A549 (cell line): ENCODE results near the gene PPM1L. TPM values are rescaled to one million over a fixed set of nuclear protein-coding genes. Genes with fewer than 3 reads are reported as not detected.

Experiments used
- ATAC-seq, 2 experiments: fragments of 200-7000 bp in 1 of 2; fragments of >200 bp in 1 of 2; cut with Nextera tagmentation in 1 of 2; cut with Tn5 transposase in 1 of 2; 3 replicates each; pipeline versions ENCODE4 v1.8.0 to v1.9.1; 2018 to 2020; ENCODE audit warnings: mild to moderate bottlenecking in 1 of 2, moderate library complexity in 1 of 2
- CTCF ChIA-PET: fragments of 300-600 bp; sonication (Branson Sonifier 250); formaldehyde crosslinking; extraction: SDS; loops from one replicate; lab custom pipeline; 2021; ENCODE audit warnings: antibody characterized with exemption, inconsistent platforms; lab: Yijun Ruan, JAX
- POLR2A ChIA-PET: fragments of 350-600 bp; formaldehyde crosslinking; extraction: SDS; loops from one replicate; lab custom pipeline; 2021; ENCODE audit warnings: antibody characterized with exemption, inconsistent platforms; lab: Yijun Ruan, JAX
- DNase-seq, 2 experiments: peaks; one replicate each; pipeline versions ENCODE4 v3.0.0 to v3.0.0-alpha.2; 2011 to 2016; ENCODE audit warnings: low read depth in 1 of 2, low spot score in 1 of 2
- FAIRE-seq: peaks from 2 replicates; lab custom pipeline; 2011; peaks lifted over from hg19 to GRCh38; lab: Jason Lieb, UNC
- H3K27ac ChIP-seq, 2 experiments: fragments of >200 bp; sonication (Bioruptor Twin); formaldehyde crosslinking; 3 replicates each; pipeline ENCODE4 v1.5.1; 2016 to 2017
- H3K4me1 ChIP-seq: fragments of >200 bp; sonication (Bioruptor Twin); formaldehyde crosslinking; 3 replicates; pipeline ENCODE4 v1.6.1; 2016
- H3K4me2 ChIP-seq: fragments of >200 bp; sonication (Bioruptor Twin); formaldehyde crosslinking; 3 replicates; pipeline ENCODE4 v1.6.1; 2016
- H3K4me3 ChIP-seq: fragments of >200 bp; sonication (Bioruptor Twin); formaldehyde crosslinking; 3 replicates; pipeline ENCODE4 v1.5.1; 2016
- H3K9me3 ChIP-seq: fragments of >200 bp; sonication (Bioruptor Twin); formaldehyde crosslinking; 3 replicates; pipeline ENCODE4 v1.6.1; 2016
- BCL3 ChIP-seq: fragments of >200 bp; sonication (Bioruptor Twin); formaldehyde crosslinking; IDR thresholded peaks from 3 replicates; pipeline ENCODE4 v1.6.1; 2016
- BHLHE40 ChIP-seq: IDR thresholded peaks from 2 replicates; pipeline ENCODE4 v1.6.1; 2012; ENCODE audit warnings: low read depth, low read length, inconsistent platforms
- CBX2 ChIP-seq: fragments of 200-600 bp; sonication (generic); IDR thresholded peaks from 2 replicates; pipeline ENCODE4 v1.6.1; 2016; ENCODE audit warnings: low read depth, mild to moderate bottlenecking, borderline replicate concordance
- EHMT2 ChIP-seq: fragments of 200-600 bp; sonication (generic); IDR thresholded peaks from 2 replicates; pipeline ENCODE4 v1.6.1; 2016; ENCODE audit warnings: antibody characterized with exemption, low read depth, mild to moderate bottlenecking, moderate library complexity
- EP300 ChIP-seq, 2 experiments: fragments of >200 bp; sonication (Bioruptor Twin); formaldehyde crosslinking; IDR thresholded peaks; 2 replicates in 1 of 2; 3 replicates in 1 of 2; pipeline ENCODE4 v1.6.1; 2016 to 2017
- FOXS1 ChIP-seq: fragments of 250-450 bp; sonication (Bioruptor Pico); IDR thresholded peaks from 2 replicates; pipeline ENCODE4 v1.5.0; 2020; ENCODE audit warnings: mild to moderate bottlenecking, moderate library complexity
- HDAC2 ChIP-seq: fragments of 200-600 bp; sonication (generic); IDR thresholded peaks from 2 replicates; pipeline ENCODE4 v1.6.1; 2016
- HMGXB4 ChIP-seq: fragments of 250-450 bp; sonication (Bioruptor Pico); IDR thresholded peaks from 2 replicates; pipeline ENCODE4 v1.5.0; 2021; ENCODE audit warnings: mild to moderate bottlenecking, moderate library complexity, borderline replicate concordance
- HOXA7 ChIP-seq: fragments of 250-450 bp; sonication (Bioruptor Pico); IDR thresholded peaks from 2 replicates; pipeline ENCODE4 v1.5.0; 2020; ENCODE audit warnings: mild to moderate bottlenecking, moderate library complexity
- JUNB ChIP-seq: fragments of >200 bp; sonication (Bioruptor Twin); formaldehyde crosslinking; IDR thresholded peaks from 2 replicates; pipeline ENCODE4 v1.6.1; 2016
- MAFK ChIP-seq: fragments of 450-650 bp; IDR thresholded peaks from 2 replicates; pipeline ENCODE4 v1.6.1; 2014; ENCODE audit not compliant: partially characterized antibody
- NFE2L2 ChIP-seq: fragments of 150-350 bp; conservative IDR thresholded peaks from 2 replicates; pipeline ENCODE4 v1.6.1; 2014; ENCODE audit warnings: low read length
- POLR2A ChIP-seq: IDR thresholded peaks from 2 replicates; pipeline ENCODE4 v1.6.1; 2012; ENCODE audit warnings: mild to moderate bottlenecking, low read length
- POLR2AphosphoS2 ChIP-seq: conservative IDR thresholded peaks from 2 replicates; pipeline ENCODE4 v1.6.1; 2012; ENCODE audit warnings: low read length, improper control_type of control experiment, inconsistent platforms
- SMC3 ChIP-seq: fragments of >200 bp; sonication (Bioruptor Twin); formaldehyde crosslinking; IDR thresholded peaks from 3 replicates; pipeline ENCODE4 v1.6.1; 2018; ENCODE audit warnings: inconsistent platforms
- TFCP2L1 ChIP-seq: fragments of 250-450 bp; sonication (Bioruptor Pico); IDR thresholded peaks from 2 replicates; pipeline ENCODE4 v1.5.0; 2021; ENCODE audit warnings: mild to moderate bottlenecking
- TP53 ChIP-seq: fragments of 250-450 bp; sonication (Bioruptor Pico); IDR thresholded peaks from 2 replicates; pipeline ENCODE4 v1.5.0; 2021; ENCODE audit warnings: mild to moderate bottlenecking, moderate library complexity
- ZFP36 ChIP-seq: fragments of 450-650 bp; IDR thresholded peaks from 2 replicates; pipeline ENCODE4 v1.6.1; 2014; ENCODE audit warnings: borderline replicate concordance; ENCODE audit not compliant: partially characterized antibody
- ZNF302 ChIP-seq: fragments of 250-450 bp; sonication (Bioruptor Pico); IDR thresholded peaks from 2 replicates; pipeline ENCODE4 v1.9.0; 2021; ENCODE audit warnings: inconsistent platforms, mild to moderate bottlenecking, moderate library complexity
- ZSCAN20 ChIP-seq: fragments of 250-450 bp; sonication (Bioruptor Pico); IDR thresholded peaks from 2 replicates; pipeline ENCODE4 v1.8.0; 2022; ENCODE audit warnings: mild to moderate bottlenecking, moderate library complexity
- WGBS: methylation state at CpG from one replicate; pipeline ENCODE4 v1.1.6; 2017; ENCODE audit errors: missing lambda C conversion rate; 5-methylcytosine and 5-hydroxymethylcytosine counted together
- polyA plus RNA-seq, 4 experiments: library from polyadenylated mRNA; depleted of rRNA in 3 of 4; stranded (reverse); fragments of >200 nt; fragmentation: RNase III in 1 of 4; extraction: RNeasy Plus Mini Kit Qiagen cat#74134 plus additional on column Dnase treatment in 1 of 4; gene quantifications; 2 replicates in 3 of 4; 3 replicates in 1 of 4; pipeline ENCODE4 v1.2.3, GENCODE V29; 2011 to 2017

PPM1L gene
- polyA plus RNA-seq, 2 of the 4 experiments (the other 2 are of a cell fraction): 0.27 to 0.45 TPM

- no peak for TF ChIP-seq HMGXB4
- TF ChIP-seq EP300 (IDR thresholded peaks at IDR 0.05): no peak
- TF ChIP-seq JUNB: no peak
- no peak for TF ChIP-seq HOXA7
- TF ChIP-seq ZSCAN20 (CRISPR knock-in tag): no peak
- TF ChIP-seq NFE2L2: no peak
- TF ChIP-seq CBX2: no peak
- TF ChIP-seq BHLHE40: no peak
- TF ChIP-seq BCL3: no peak
- no peak for TF ChIP-seq POLR2AphosphoS2
- no peak for TF ChIP-seq ZFP36
- TF ChIP-seq HDAC2: no peak
- TF ChIP-seq EHMT2: no peak
- no peak for TF ChIP-seq FOXS1 (CRISPR knock-in tag)
- no peaks in the 10 kb centered on the region for H3K4me1 ChIP-seq
- no peak for FAIRE-seq
- DNase-seq: no peak
- CTCF ChIA-PET: interaction anchor here (1.2 kb wide), 1 partner anchor 12 kb away, joined by 4 read pairs; no protein-coding TSS in a partner anchor
- H3K4me3 ChIP-seq: no peak overlapping the region
- no peak for ATAC-seq
- POLR2A ChIA-PET: no interaction called here
- H3K9me3 ChIP-seq: no peaks in the 10 kb centered on the region
- 16% methylated on average over 2 of the region's 2 CpGs for WGBS
- no peak overlapping the region for H3K4me2 ChIP-seq
- no peak overlapping the region for H3K27ac ChIP-seq
Measured at GRCh38 chr3:160748231-160748630, 7.8 kb upstream of the PPM1L start.

- Histone ChIP-seq H3K9me3 (no peaks in the 10 kb centered on the region), H3K4me3 (no peak overlapping the region), H3K4me1 (no peaks in the 10 kb centered on the region; the same call in 2 of the 3 replicates), H3K4me2 (no peak overlapping the region), H3K27ac (no peak overlapping the region)
- no peak for DNase-seq
- ChIA-PET CTCF (interaction anchor here (1.2 kb wide), 1 partner anchor 11 kb away, joined by 4 read pairs; no protein-coding TSS in a partner anchor), POLR2A (no interaction called here)
- 0% methylated on average over 1 of the region's 1 CpG for WGBS
- TF ChIP-seq JUNB (no peak), POLR2A (no peak), POLR2AphosphoS2 (no peak), HMGXB4 (no peak), NFE2L2 (no peak), SMC3 (no peak), HOXA7 (no peak), TP53 (CRISPR knock-in tag) (no peak), FOXS1 (CRISPR knock-in tag) (no peak)
- ATAC-seq: no peak
- FAIRE-seq: no peak
Measured at GRCh38 chr3:160748787-160749186, 7.2 kb upstream of the PPM1L start.

GRCh38 chr3:160753953-160754352, 2.1 kb upstream of the PPM1L start:
- DNase-seq (no peak), ATAC-seq (no peak), FAIRE-seq (no peak)
- Histone ChIP-seq H3K4me2 (peak overlapping the region; percentile 84), H3K9me3 (no peaks in the 10 kb centered on the region), H3K4me3 (peak overlapping the region; percentile 57), H3K4me1 (peaks cover 9% of the 10 kb centered on the region; the same call in 1 of the 3 replicates), H3K27ac (no peak overlapping the region)
- TF ChIP-seq TFCP2L1 (CRISPR knock-in tag) (no peak), POLR2A (no peak), MAFK (peak; percentile 14), ZNF302 (no peak)
- POLR2A ChIA-PET: interaction anchor here (0.5 to 1.1 kb wide), 3 partner anchors 16 to 467 kb away, joined by 3 to 4 read pairs (median 4); partner anchors contain the start of gene NMD3
- WGBS: 89% methylated on average over 2 of the region's 2 CpGs
- CTCF ChIA-PET: no interaction called here
